Activated B cell treated with CpG ODN at 0.5 μM for 24 hours (primary cell): ENCODE measurements around the gene KLF13. TPM values are rescaled to one million over a fixed set of nuclear protein-coding genes. Genes with fewer than 3 reads are reported as not detected.

Experiments
- ATAC-seq: fragments of 200-7000 bp; cut with Tn5 transposase; one replicate; pipeline ENCODE4 v1.10.0; 2021; ENCODE audit warnings: low read depth, mild to moderate bottlenecking, moderate library complexity
- CTCF ChIA-PET: fragments of 350-600 bp; sonication (Branson Sonifier 250); formaldehyde crosslinking; loops from one replicate; lab custom pipeline; 2021; ENCODE audit warnings: antibody characterized with exemption; lab: Charles Lee
- POLR2A ChIA-PET: fragments of 350-600 bp; sonication (Branson Sonifier 250); formaldehyde crosslinking; loops from one replicate; lab custom pipeline; 2021; ENCODE audit warnings: antibody characterized with exemption; lab: Charles Lee
- DNase-seq: peaks from one replicate; pipeline ENCODE4 v3.0.0; 2022
- H3K27ac Mint-ChIP-seq: one replicate; pipeline ENCODE4 v1.8.0; 2020; ENCODE audit warnings: mixed read lengths
- H3K27me3 Mint-ChIP-seq: one replicate; pipeline ENCODE4 v1.8.0; 2021; ENCODE audit warnings: mixed read lengths
- H3K36me3 Mint-ChIP-seq: one replicate; pipeline ENCODE4 v1.8.0; 2021; ENCODE audit warnings: low read depth, mixed read lengths
- H3K4me1 Mint-ChIP-seq: one replicate; pipeline ENCODE4 v1.8.0; 2021; ENCODE audit warnings: mixed read lengths
- H3K4me3 Mint-ChIP-seq: one replicate; pipeline ENCODE4 v1.8.0; 2020; ENCODE audit warnings: mild to moderate bottlenecking, mixed read lengths
- H3K9me3 Mint-ChIP-seq: one replicate; pipeline ENCODE4 v1.8.0; 2020; ENCODE audit warnings: mixed read lengths
- intact Hi-C: fragments of 100-400 bp; cut with micrococcal nuclease; formaldehyde crosslinking; loops from one replicate; pipeline ENCODE4 v1.15.1; 2024
- total RNA-seq: library from RNA; stranded (reverse); gene quantifications from 2 replicates; pipeline ENCODE4 v1.2.3, GENCODE V29; 2022
- TF ChIP-seq, protein P1 (sequence below): fragments of 200-600 bp; IDR thresholded peaks from one replicate; pipeline ENCODE4 v1.8.0; 2022; ENCODE audit warnings: antibody characterized with exemption, mild to moderate bottlenecking

Gene KLF13
- total RNA-seq, 1 donor from 2014 or later: 178 TPM

DNA sequence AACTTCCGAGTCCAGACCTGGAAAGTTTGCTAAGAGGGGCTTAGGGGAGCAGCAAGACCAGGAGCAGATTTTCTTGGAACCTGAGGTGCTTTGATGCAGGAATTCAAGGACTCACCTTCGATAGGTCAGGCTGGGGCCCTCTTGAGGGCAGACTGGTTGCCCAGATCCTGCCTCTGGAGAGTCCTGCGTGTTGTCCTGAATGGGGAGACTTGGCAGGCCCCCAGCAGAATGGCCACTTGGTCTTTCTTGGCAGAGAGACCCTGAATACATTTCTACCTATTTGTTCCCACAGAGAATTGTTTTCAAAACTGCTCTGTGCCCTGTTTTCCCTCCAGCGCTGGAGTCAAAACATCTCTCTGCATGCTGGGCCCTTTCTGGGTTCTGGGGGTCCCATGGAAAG lies 4.2 kb downstream of the KLF13 start:
- TF ChIP-seq, protein P1, sequence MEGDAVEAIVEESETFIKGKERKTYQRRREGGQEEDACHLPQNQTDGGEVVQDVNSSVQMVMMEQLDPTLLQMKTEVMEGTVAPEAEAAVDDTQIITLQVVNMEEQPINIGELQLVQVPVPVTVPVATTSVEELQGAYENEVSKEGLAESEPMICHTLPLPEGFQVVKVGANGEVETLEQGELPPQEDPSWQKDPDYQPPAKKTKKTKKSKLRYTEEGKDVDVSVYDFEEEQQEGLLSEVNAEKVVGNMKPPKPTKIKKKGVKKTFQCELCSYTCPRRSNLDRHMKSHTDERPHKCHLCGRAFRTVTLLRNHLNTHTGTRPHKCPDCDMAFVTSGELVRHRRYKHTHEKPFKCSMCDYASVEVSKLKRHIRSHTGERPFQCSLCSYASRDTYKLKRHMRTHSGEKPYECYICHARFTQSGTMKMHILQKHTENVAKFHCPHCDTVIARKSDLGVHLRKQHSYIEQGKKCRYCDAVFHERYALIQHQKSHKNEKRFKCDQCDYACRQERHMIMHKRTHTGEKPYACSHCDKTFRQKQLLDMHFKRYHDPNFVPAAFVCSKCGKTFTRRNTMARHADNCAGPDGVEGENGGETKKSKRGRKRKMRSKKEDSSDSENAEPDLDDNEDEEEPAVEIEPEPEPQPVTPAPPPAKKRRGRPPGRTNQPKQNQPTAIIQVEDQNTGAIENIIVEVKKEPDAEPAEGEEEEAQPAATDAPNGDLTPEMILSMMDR: no peak
- peak overlapping the region; percentile 21 for H3K27ac Mint-ChIP-seq
- POLR2A ChIA-PET: interaction anchor here (0.8 to 8.9 kb wide), 5 partner anchors 12 to 116 kb away, joined by 3 to 406 read pairs (median 4); no protein-coding TSS in a partner anchor
- intact Hi-C loops: no loop called here
- H3K36me3 Mint-ChIP-seq: peaks cover 32% of the 10 kb centered on the region
- no peaks in the 10 kb centered on the region for H3K27me3 Mint-ChIP-seq
- H3K4me1 Mint-ChIP-seq: peaks cover 71% of the 10 kb centered on the region
- CTCF ChIA-PET: no interaction called here
- peak overlapping the region; percentile 63 for H3K4me3 Mint-ChIP-seq
- H3K9me3 Mint-ChIP-seq: no peaks in the 10 kb centered on the region
- ATAC-seq (no peak), DNase-seq (no peak)

DNA sequence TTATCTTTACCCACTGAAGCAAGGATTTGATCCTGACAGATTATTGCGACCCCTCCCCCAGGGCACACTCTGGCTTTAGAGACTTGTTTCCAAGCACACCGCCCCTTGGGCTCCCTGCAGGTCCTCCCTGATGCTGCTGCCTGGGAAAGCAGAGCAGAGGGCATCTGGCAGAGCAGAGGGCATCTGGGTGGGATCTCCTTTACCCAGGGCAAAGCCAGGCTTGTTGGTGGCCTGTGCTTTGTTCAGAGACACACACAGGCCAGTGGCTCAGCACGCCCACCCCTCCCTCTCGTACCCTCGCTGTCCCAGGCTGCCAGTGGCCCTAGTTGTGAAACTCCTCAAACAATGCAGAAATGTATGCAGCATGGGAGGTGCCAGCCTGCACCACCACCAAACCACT lies 4.8 kb downstream of the KLF13 start:
- Mint-ChIP-seq H3K4me3 (peak overlapping the region; percentile 39), H3K9me3 (no peaks in the 10 kb centered on the region), H3K27ac (peak overlapping the region; percentile 21), H3K27me3 (no peaks in the 10 kb centered on the region), H3K4me1 (peaks cover 76% of the 10 kb centered on the region), H3K36me3 (peaks cover 32% of the 10 kb centered on the region)
- ChIA-PET POLR2A (no interaction called here), CTCF (no interaction called here)
- no peak for DNase-seq
- TF ChIP-seq, protein P1: no peak
- intact Hi-C loops: no loop called here
- no peak for ATAC-seq

DNA sequence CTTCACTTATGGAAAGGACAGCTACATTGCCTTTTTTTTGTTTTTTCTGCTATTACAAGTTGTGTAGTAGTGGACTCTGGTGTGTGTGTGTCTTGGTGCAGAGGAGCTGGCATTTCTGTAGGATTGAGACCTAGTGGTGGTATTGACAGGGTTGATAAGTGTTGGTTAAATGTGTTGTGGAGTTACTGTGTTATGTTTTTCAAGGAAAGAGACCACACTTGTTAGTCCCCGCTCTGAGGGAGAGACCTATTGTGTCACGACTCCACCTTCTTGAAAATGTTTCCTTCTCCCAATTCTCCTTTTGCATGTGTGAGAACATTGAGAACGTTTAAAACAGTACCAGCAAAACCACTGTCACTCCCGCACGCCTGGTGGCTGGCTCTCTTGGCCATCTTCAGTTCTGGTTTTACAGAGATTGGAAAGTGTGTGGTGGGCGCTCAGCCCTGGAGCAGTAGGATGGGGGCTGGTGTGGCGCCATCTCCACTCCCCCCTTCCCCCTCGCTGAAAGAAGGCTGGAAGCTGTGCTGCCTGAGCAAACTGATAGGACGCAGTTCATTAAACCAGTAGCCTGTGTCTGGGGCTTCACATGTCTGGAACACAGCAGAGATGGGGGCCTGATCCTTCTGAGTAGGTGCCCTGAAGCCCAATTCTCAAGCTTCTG lies 5.5 kb downstream of the KLF13 start:
- H3K9me3 Mint-ChIP-seq: no peaks in the 10 kb centered on the region
- H3K36me3 Mint-ChIP-seq: peaks cover 33% of the 10 kb centered on the region
- H3K27ac Mint-ChIP-seq: peak overlapping the region; percentile 1
- intact Hi-C loops: no loop called here
- ATAC-seq (no peak), DNase-seq (no peak)
- peak overlapping the region; percentile 39 for H3K4me3 Mint-ChIP-seq
- ChIA-PET POLR2A (interaction anchor here (1.3 to 1.8 kb wide), 3 partner anchors 14 to 103 kb away, joined by 4 to 6 read pairs (median 4); no protein-coding TSS in a partner anchor), CTCF (interaction anchor here (1.5 kb wide), 1 partner anchor 12 kb away, joined by 3 read pairs; no protein-coding TSS in a partner anchor)
- H3K4me1 Mint-ChIP-seq: peaks cover 84% of the 10 kb centered on the region
- H3K27me3 Mint-ChIP-seq: no peaks in the 10 kb centered on the region
- TF ChIP-seq, protein P1: no peak

DNA sequence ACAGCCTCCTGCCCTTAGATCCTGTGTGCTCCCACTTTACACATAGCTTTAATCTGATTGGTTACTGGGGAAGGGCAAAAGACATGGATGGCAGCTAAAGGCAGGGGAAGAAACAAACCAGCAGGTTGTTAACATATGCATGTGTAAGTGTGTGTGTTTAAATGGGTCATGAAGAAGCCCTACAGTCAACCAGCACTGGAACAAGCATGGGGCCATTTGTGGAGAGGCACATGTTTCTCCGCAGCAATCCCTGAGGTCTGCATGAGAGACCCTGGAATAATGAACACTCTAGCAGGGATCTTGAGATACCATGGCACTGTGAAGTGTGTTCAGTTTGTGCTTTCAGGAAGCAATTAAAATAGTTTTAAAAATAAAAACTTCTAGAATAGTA lies 6.0 kb downstream of the KLF13 start:
- ChIA-PET POLR2A (interaction anchor here (1.3 to 1.8 kb wide), 3 partner anchors 14 to 103 kb away, joined by 4 to 6 read pairs (median 4); no protein-coding TSS in a partner anchor), CTCF (interaction anchor here (1.5 kb wide), 1 partner anchor 11 kb away, joined by 3 read pairs; no protein-coding TSS in a partner anchor)
- Mint-ChIP-seq H3K4me3 (peak overlapping the region; percentile 39), H3K27ac (peak overlapping the region; percentile 1), H3K27me3 (no peaks in the 10 kb centered on the region), H3K36me3 (peaks cover 33% of the 10 kb centered on the region), H3K9me3 (no peaks in the 10 kb centered on the region), H3K4me1 (peaks cover 89% of the 10 kb centered on the region)
- intact Hi-C loops: no loop called here
- ATAC-seq: no peak
- TF ChIP-seq, protein P1: no peak
- no peak for DNase-seq

DNA sequence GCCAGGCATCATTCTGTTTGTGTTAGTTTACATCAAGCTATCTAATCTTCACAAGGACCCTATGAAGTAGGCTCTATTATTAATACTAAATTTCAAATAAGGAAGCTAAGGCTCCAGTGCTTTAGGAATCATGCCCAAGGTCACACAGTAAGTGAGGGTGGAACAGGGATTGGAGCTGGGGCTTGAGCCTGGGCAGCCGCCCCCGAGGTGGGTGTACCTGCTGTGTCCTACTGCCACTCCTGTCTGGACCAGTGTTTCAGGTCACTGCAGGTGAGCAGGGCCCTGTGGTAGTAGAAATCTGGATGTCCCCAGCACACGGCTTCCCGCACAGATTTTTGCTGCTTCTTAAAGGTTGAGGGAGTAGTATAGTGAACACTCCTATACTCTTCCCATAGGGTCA lies 6.5 kb downstream of the KLF13 start:
- Mint-ChIP-seq H3K4me1 (peaks cover 94% of the 10 kb centered on the region), H3K9me3 (no peaks in the 10 kb centered on the region), H3K4me3 (no peak overlapping the region), H3K27ac (peak overlapping the region; percentile 12), H3K36me3 (peaks cover 33% of the 10 kb centered on the region), H3K27me3 (no peaks in the 10 kb centered on the region)
- TF ChIP-seq, protein P1: no peak
- ChIA-PET POLR2A (interaction anchor here (1.3 to 1.8 kb wide), 3 partner anchors 13 to 102 kb away, joined by 4 to 6 read pairs (median 4); no protein-coding TSS in a partner anchor), CTCF (interaction anchor here (1.5 kb wide), 1 partner anchor 11 kb away, joined by 3 read pairs; no protein-coding TSS in a partner anchor)
- intact Hi-C loops: no loop called here
- ATAC-seq: no peak
- no peak for DNase-seq
